ENCODE results near the gene CUBN.

Gene CUBN

GRCh38 chr10:16948361-16948760, 181.2 kb downstream of the CUBN start:
- TF ChIP-seq CTCF (IDR thresholded peaks at IDR 0.05; ENCODE audit: low read depth, low read length) = no peak
- H3K4me3 ChIP-seq (ENCODE audit: low read depth, low read length) = no peak overlapping the region

- H3K4me3 ChIP-seq (ENCODE audit: low read depth, low read length) = no peak overlapping the region
- TF ChIP-seq CTCF (IDR thresholded peaks at IDR 0.05; ENCODE audit: low read depth, low read length) = no peak
Observed at GRCh38 chr10:16947069-16947468, 182.5 kb downstream of the CUBN start.

GRCh38 chr10:16945593-16945992, 184.0 kb downstream of the CUBN start:
- TF ChIP-seq CTCF (IDR thresholded peaks at IDR 0.05; ENCODE audit: low read depth, low read length) = no peak
- H3K4me3 ChIP-seq (ENCODE audit: low read depth, low read length) = no peak overlapping the region

GRCh38 chr10:16944986-16945385, 184.6 kb downstream of the CUBN start:
- no peak for TF ChIP-seq CTCF (IDR thresholded peaks at IDR 0.05; ENCODE audit: low read depth, low read length)
- H3K4me3 ChIP-seq (ENCODE audit: low read depth, low read length) = no peak overlapping the region

- no peak overlapping the region for H3K4me3 ChIP-seq (ENCODE audit: low read depth, low read length)
- TF ChIP-seq CTCF (IDR thresholded peaks at IDR 0.05; ENCODE audit: low read depth, low read length) = no peak
Observed at GRCh38 chr10:16944402-16944801, 185.2 kb downstream of the CUBN start.

- H3K4me3 ChIP-seq (ENCODE audit: low read depth, low read length) = no peak overlapping the region
- TF ChIP-seq CTCF (IDR thresholded peaks at IDR 0.05; ENCODE audit: low read depth, low read length) = no peak
Observed at GRCh38 chr10:16943295-16944285, 186.0 kb downstream of the CUBN start.

GRCh38 chr10:16942381-16943078, 187.1 kb downstream of the CUBN start:
- H3K4me3 ChIP-seq (ENCODE audit: low read depth, low read length) = no peak overlapping the region

More at GRCh38 chr10:16942381-16943078, 187.1 kb downstream of the CUBN start:
- no peak for TF ChIP-seq CTCF (IDR thresholded peaks at IDR 0.05; ENCODE audit: low read depth, low read length)
